Esophagus squamous epithelium (tissue), 4 donors: ENCODE measurements around the gene KIF1C.

Experiments
- POLR2A ChIP-seq, 4 donors: fragments of 450-650 bp; IDR thresholded peaks; one replicate each; pipeline ENCODE4 v1.6.1; 2017; ENCODE audit warnings: antibody characterized with exemption in 4 of 4, mild to moderate bottlenecking in 4 of 4, moderate library complexity in 3 of 4
- TF ChIP-seq, protein P1 (sequence below), 6 experiments: fragments of 450-650 bp in 4 of 6; fragments of 200-600 bp in 2 of 6; sonication (generic) in 2 of 6; IDR thresholded peaks; one replicate each; pipeline ENCODE4 v1.5.1; 2016 to 2019; ENCODE audit warnings: antibody characterized with exemption in 6 of 6, mild to moderate bottlenecking in 4 of 6, moderate library complexity in 4 of 6

DNA sequence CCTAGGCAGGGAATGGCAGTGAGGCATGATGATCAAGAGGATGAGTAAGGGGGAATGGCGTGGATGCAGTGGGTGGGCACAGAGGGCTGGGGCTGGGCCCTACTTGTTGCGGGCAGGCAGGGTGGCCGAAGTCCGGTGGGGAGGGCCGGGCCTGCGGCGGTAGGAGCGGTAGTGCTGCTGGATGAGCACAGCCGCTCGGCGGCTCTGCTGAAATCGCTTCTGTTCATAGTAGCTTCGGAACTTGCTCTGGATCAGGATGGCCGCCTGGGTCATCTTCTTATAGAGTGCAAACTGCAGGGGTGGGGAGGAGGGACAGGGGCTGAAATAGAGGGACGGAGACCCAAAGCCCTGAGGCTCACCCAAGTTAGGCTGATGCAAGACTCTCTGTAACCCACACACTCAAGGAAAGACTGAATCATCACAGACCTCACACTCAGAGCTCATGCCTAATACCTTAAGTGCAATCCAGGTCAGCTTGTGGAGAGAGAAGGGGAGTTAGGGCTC is 28.7 kb upstream of the KIF1C start:
- no peak for TF ChIP-seq POLR2A (IDR thresholded peaks at IDR 0.05)
- TF ChIP-seq, protein P1, sequence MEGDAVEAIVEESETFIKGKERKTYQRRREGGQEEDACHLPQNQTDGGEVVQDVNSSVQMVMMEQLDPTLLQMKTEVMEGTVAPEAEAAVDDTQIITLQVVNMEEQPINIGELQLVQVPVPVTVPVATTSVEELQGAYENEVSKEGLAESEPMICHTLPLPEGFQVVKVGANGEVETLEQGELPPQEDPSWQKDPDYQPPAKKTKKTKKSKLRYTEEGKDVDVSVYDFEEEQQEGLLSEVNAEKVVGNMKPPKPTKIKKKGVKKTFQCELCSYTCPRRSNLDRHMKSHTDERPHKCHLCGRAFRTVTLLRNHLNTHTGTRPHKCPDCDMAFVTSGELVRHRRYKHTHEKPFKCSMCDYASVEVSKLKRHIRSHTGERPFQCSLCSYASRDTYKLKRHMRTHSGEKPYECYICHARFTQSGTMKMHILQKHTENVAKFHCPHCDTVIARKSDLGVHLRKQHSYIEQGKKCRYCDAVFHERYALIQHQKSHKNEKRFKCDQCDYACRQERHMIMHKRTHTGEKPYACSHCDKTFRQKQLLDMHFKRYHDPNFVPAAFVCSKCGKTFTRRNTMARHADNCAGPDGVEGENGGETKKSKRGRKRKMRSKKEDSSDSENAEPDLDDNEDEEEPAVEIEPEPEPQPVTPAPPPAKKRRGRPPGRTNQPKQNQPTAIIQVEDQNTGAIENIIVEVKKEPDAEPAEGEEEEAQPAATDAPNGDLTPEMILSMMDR (IDR thresholded peaks at IDR 0.05), result no peak
